Activated CD8-positive, alpha-beta T cell treated with anti-CD3 and anti-CD28 coated beads for 36 hours (primary cell): ENCODE measurements around the gene RIN3. TPM values are rescaled to one million over a fixed set of nuclear protein-coding genes. Genes with fewer than 3 reads are reported as not detected.

Source experiments
- ATAC-seq: fragments of 200-7000 bp; cut with Tn5 transposase; one replicate; pipeline ENCODE4 v1.10.0; 2021; ENCODE audit warnings: mild to moderate bottlenecking, moderate library complexity
- CTCF ChIA-PET: fragments of 350-600 bp; sonication (Branson Sonifier 250); formaldehyde crosslinking; loops from one replicate; lab custom pipeline; 2021; ENCODE audit warnings: antibody characterized with exemption; lab: Charles Lee
- POLR2A ChIA-PET: fragments of 350-600 bp; sonication (Branson Sonifier 250); formaldehyde crosslinking; loops from one replicate; lab custom pipeline; 2021; ENCODE audit warnings: antibody characterized with exemption; lab: Charles Lee
- DNase-seq: peaks from one replicate; pipeline ENCODE4 v3.0.0-alpha.2; 2020
- H3K27ac Mint-ChIP-seq: one replicate; pipeline ENCODE4 v1.8.0; 2021; ENCODE audit warnings: mild to moderate bottlenecking, mixed read lengths
- H3K27me3 Mint-ChIP-seq: one replicate; pipeline ENCODE4 v1.8.0; 2021; ENCODE audit warnings: mixed read lengths
- H3K36me3 Mint-ChIP-seq: one replicate; pipeline ENCODE4 v1.8.0; 2021; ENCODE audit warnings: low read depth, mixed read lengths
- H3K4me1 Mint-ChIP-seq: one replicate; pipeline ENCODE4 v1.8.0; 2021; ENCODE audit warnings: low read depth, mixed read lengths
- H3K4me3 Mint-ChIP-seq: one replicate; pipeline ENCODE4 v1.8.0; 2021; ENCODE audit warnings: mild to moderate bottlenecking, moderate library complexity, mixed read lengths
- H3K9me3 Mint-ChIP-seq: one replicate; pipeline ENCODE4 v1.8.0; 2021; ENCODE audit warnings: mixed read lengths
- intact Hi-C: fragments of 100-400 bp; cut with micrococcal nuclease; formaldehyde crosslinking; loops from one replicate; pipeline ENCODE4 v1.10.0; 2022
- total RNA-seq, 2 experiments: library from RNA; stranded (reverse); gene quantifications; one replicate each; pipeline ENCODE4 v1.2.3, GENCODE V29; 2021
- TF ChIP-seq, protein P1 (sequence below): fragments of 200-600 bp; IDR thresholded peaks from one replicate; pipeline ENCODE4 v1.8.0; 2022; ENCODE audit warnings: antibody characterized with exemption, mild to moderate bottlenecking

RIN3 gene
- total RNA-seq, 2 experiments from 2014 or later = 61.3 to 62.4 TPM

DNA sequence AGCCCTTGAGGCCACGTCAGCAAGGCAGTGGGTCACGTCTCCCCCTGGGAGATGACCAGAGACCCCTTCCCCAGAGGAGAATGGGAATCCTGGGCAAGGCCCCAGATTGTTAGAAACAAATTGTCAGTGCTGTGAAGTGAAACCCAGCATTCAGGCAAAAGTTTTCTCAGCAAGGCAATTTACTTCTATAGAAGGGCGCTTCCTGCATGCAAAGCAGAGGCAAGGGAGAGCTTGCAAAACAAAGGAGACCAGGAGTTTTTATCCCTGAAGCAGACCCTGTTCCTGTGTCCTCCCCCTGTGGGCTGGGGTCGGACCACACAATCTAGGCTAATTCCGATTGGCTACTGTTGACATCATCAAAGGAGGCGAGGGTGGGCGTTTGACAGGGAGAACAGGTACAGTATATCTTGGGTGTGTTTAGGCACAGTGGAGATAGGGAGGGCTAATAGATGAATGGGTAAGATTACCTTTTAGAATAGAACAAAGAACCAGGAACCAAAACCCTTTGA, 114.2 kb downstream of the RIN3 start:
- peaks cover 54% of the 10 kb centered on the region for H3K36me3 Mint-ChIP-seq
- no peak overlapping the region for H3K4me3 Mint-ChIP-seq
- intact Hi-C loops = no loop called here
- peaks cover 9% of the 10 kb centered on the region for H3K4me1 Mint-ChIP-seq
- DNase-seq (no peak), ATAC-seq (no peak)
- TF ChIP-seq, protein P1, sequence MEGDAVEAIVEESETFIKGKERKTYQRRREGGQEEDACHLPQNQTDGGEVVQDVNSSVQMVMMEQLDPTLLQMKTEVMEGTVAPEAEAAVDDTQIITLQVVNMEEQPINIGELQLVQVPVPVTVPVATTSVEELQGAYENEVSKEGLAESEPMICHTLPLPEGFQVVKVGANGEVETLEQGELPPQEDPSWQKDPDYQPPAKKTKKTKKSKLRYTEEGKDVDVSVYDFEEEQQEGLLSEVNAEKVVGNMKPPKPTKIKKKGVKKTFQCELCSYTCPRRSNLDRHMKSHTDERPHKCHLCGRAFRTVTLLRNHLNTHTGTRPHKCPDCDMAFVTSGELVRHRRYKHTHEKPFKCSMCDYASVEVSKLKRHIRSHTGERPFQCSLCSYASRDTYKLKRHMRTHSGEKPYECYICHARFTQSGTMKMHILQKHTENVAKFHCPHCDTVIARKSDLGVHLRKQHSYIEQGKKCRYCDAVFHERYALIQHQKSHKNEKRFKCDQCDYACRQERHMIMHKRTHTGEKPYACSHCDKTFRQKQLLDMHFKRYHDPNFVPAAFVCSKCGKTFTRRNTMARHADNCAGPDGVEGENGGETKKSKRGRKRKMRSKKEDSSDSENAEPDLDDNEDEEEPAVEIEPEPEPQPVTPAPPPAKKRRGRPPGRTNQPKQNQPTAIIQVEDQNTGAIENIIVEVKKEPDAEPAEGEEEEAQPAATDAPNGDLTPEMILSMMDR = no peak
- H3K9me3 Mint-ChIP-seq = peaks cover 17% of the 10 kb centered on the region
- POLR2A ChIA-PET = no interaction called here
- H3K27me3 Mint-ChIP-seq = no peaks in the 10 kb centered on the region
- H3K27ac Mint-ChIP-seq = no peak overlapping the region
- CTCF ChIA-PET = no interaction called here

DNA sequence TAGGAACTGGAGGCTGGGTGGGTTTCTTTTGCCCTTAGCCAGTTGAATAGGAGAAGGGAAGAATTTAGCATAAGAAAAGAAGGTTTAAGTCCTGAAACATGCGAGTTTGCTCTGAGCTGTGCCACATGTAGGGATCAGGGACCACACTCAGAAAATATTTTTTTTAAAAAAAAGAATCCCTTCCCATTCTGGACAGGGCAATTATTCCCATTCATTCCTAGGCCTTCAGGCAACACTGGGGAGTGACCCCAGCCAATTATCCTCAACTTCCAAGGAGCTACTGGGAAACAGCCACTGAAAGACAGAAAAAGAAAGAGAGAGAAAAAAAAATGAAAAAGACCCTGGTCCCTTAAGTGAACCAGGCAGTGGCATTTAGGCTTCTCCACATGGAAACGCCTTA, 115.1 kb downstream of the RIN3 start:
- CTCF ChIA-PET = no interaction called here
- ATAC-seq = no peak
- peak overlapping the region; percentile 50 for H3K27ac Mint-ChIP-seq
- H3K4me3 Mint-ChIP-seq = no peak overlapping the region
- DNase-seq = no peak
- H3K9me3 Mint-ChIP-seq = peaks cover 17% of the 10 kb centered on the region
- H3K36me3 Mint-ChIP-seq = peaks cover 45% of the 10 kb centered on the region
- TF ChIP-seq, protein P1 = no peak
- POLR2A ChIA-PET = interaction anchor here (0.7 kb wide), 1 partner anchor 15 kb away, joined by 4 read pairs; no protein-coding TSS in a partner anchor
- intact Hi-C loops = no loop called here
- peaks cover 12% of the 10 kb centered on the region for H3K4me1 Mint-ChIP-seq
- H3K27me3 Mint-ChIP-seq = no peaks in the 10 kb centered on the region

DNA sequence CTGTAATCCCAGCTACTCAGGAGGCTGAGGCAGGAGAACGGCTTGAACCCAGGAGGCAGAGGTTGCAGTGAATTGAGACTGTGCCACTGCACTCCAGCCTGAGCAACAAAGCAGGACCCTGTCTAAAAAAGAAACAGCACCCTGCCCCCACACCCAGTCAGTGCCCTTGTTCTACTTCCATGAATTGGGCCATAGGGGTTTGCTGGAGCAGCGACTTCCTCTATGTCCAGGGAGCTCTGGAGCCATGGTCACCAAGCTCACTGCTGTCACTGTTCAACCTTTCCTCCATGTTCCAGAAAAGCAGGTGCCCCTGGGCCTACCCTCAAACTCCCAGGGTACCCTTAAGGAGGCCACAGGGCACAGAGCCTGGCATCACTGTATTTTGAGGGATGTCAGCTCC, 116.8 kb downstream of the RIN3 start:
- Mint-ChIP-seq H3K4me3 (no peak overlapping the region), H3K36me3 (peaks cover 32% of the 10 kb centered on the region), H3K4me1 (peaks cover 14% of the 10 kb centered on the region), H3K27ac (no peak overlapping the region), H3K27me3 (no peaks in the 10 kb centered on the region), H3K9me3 (peaks cover 17% of the 10 kb centered on the region)
- intact Hi-C loops = no loop called here
- DNase-seq (no peak), ATAC-seq (no peak)
- ChIA-PET POLR2A (interaction anchor here (1.0 kb wide), 1 partner anchor 24 kb away, joined by 3 read pairs; no protein-coding TSS in a partner anchor), CTCF (interaction anchor here (0.8 to 1.7 kb wide), 2 partner anchors 17 to 51 kb away, joined by 3 to 5 read pairs; no protein-coding TSS in a partner anchor)
- TF ChIP-seq, protein P1 = no peak

DNA sequence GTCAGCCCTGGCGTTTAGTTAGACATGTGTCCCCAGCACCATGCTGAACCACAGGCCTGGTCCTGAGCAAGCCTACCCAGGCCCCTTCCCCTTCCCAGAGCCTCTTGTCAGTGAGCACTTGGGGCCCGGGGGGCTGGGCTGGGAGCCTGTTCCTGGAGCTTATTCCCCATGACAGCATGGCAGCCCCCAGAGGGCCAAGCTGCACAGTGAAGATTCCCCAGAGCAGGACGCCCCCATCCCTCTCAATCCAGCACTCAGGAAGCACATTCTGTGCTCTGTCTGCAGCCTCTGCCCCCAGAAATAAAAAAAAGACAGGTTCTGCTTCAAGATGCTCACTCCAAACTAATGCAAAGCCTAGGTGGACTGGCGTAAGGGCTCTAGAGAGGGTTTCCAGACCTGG, 117.5 kb downstream of the RIN3 start:
- ATAC-seq (no peak), DNase-seq (no peak)
- H3K4me3 Mint-ChIP-seq = no peak overlapping the region
- intact Hi-C loops = no loop called here
- H3K27ac Mint-ChIP-seq = no peak overlapping the region
- H3K4me1 Mint-ChIP-seq = peaks cover 16% of the 10 kb centered on the region
- no peaks in the 10 kb centered on the region for H3K27me3 Mint-ChIP-seq
- TF ChIP-seq, protein P1 = no peak
- H3K9me3 Mint-ChIP-seq = peaks cover 17% of the 10 kb centered on the region
- CTCF ChIA-PET = interaction anchor here (0.8 to 1.7 kb wide), 3 partner anchors 18 to 50 kb away, joined by 3 to 5 read pairs (median 4); no protein-coding TSS in a partner anchor
- H3K36me3 Mint-ChIP-seq = peaks cover 25% of the 10 kb centered on the region
- POLR2A ChIA-PET = interaction anchor here (1.0 kb wide), 1 partner anchor 23 kb away, joined by 3 read pairs; no protein-coding TSS in a partner anchor

DNA sequence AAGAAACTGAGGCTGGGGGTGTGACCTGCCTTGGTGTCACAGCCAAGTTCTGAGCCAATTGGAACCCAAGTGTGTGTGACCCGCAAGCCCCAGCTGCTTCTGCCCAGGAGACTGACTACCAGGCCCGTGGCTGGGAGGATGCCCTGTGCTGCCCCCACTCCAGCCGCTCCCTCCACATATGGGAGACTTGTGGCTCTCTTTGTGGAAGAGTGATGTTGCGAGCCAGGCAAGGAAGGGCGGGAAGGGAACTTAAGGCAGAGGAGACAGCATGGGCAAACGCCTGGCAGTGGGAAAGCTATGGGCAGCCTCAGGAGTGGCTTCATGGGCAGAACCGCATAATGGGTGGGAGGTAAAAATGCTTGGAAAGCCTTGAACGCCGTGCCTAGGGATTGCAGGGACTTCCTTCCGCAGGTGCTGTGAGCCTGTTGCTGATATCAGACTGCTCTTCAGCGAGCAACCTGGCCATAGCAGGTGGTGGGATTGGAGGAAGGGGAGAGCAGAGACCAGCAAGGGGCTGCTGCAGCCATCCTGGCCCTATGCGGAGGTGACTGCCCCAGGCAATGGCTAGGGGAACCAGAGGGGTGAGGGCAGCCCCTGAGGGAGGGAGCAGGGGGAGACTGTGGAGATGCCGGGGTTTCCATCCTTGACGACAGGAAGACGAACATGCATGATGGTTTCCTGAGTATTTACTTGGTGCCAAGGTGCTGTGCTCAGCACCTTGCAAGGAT, 119.1 kb downstream of the RIN3 start:
- DNase-seq = no peak
- Mint-ChIP-seq H3K36me3 (peaks cover 9% of the 10 kb centered on the region), H3K27me3 (no peaks in the 10 kb centered on the region), H3K4me1 (peaks cover 16% of the 10 kb centered on the region), H3K9me3 (peaks cover 4% of the 10 kb centered on the region), H3K27ac (no peak overlapping the region), H3K4me3 (no peak overlapping the region)
- ATAC-seq = no peak
- intact Hi-C loops = no loop called here
- CTCF ChIA-PET = interaction anchor here (1.6 kb wide), 1 partner anchor 19 kb away, joined by 4 read pairs; no protein-coding TSS in a partner anchor
- POLR2A ChIA-PET = no interaction called here
- TF ChIP-seq, protein P1 = no peak
